Motor neuron (in vitro differentiated cells): ENCODE measurements around the gene CDH13. TPM values are rescaled to one million over a fixed set of nuclear protein-coding genes. Genes with fewer than 3 reads are reported as not detected.

Experiments
- ATAC-seq, 8 experiments: fragments of 200-7000 bp; cut with Tn5 transposase; replicated peaks in 6 of 8; 2 replicates each; pipeline ENCODE4 v1.8.0; 2021; ENCODE audit warnings: mild to moderate bottlenecking in 8 of 8, moderate library complexity in 8 of 8
- H3K27ac ChIP-seq, 2 donors: fragments of 250-450 bp; sonication (Bioruptor Pico); 2 replicates each; pipeline ENCODE4 v1.9.0; 2021; ENCODE audit warnings: antibody characterized with exemption in 2 of 2, mild to moderate bottlenecking in 2 of 2, moderate library complexity in 1 of 2
- H3K4me1 ChIP-seq, 2 donors: fragments of 250-450 bp; sonication (Bioruptor Pico); replicated peaks in 1 of 2; 2 replicates each; pipeline ENCODE4 v1.6.1; 2021; ENCODE audit warnings: antibody characterized with exemption in 2 of 2, mild to moderate bottlenecking in 2 of 2, moderate library complexity in 1 of 2
- H3K4me3 ChIP-seq, 5 donors: fragments of 250-450 bp; sonication (Bioruptor Pico); 2 replicates each; pipeline ENCODE4 v1.9.0; 2021; ENCODE audit warnings: antibody characterized with exemption in 5 of 5, mild to moderate bottlenecking in 5 of 5, moderate library complexity in 4 of 5
- WGBS, 10 experiments: fragments of 450-650 bp; shearing (Covaris generic); methylation state at CpG; one replicate each; pipeline ENCODE4 v1.0.0; 2022; 5-methylcytosine and 5-hydroxymethylcytosine counted together
- in situ Hi-C, 9 experiments: fragments of 400-800 bp; cut with MboI; loops; one replicate each; pipeline ENCODE4 v1.15.0; 2021; ENCODE audit warnings: low sequenced_read_pairs in 9 of 9, low pct_unique_long_range_greater_than_20kb in 2 of 9; ENCODE audit not compliant: unreplicated experiment in 9 of 9
- total RNA-seq, 8 experiments: library from RNA; unstranded; fragments of 300-600 nt; gene quantifications; 2 replicates each; pipeline versions ENCODE4 v1.2.3 to v1.2.4, GENCODE V29; 2022

CDH13 gene
- total RNA-seq, 8 experiments from 2014 or later = 0.42 to 10.3 (median 3.4) TPM

DNA sequence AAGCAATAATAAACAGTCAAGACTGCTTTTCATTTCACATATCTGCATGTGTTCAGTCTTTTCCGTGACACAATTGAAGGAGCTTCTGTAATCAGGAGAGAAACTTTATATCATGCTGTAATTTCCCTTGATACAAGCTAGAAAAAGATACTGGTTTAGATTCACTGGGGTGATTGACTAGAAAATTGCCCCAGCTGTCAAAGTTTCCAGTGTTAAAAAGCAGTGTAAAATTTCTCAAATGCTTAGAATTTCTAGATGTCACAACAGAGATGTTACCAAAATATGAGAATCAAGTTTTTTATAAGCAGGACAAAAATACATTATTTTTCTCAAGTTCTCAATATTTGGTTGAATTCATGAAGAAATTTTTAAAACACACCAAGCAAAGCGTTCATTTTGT lies 888.6 kb downstream of the CDH13 start:
- Histone ChIP-seq H3K4me1 (no peaks in the 10 kb centered on the region), H3K27ac (no peak overlapping the region), H3K4me3 (no peak overlapping the region)
- in situ Hi-C loops = no loop called here
- 11 to 94% (median 55%) methylated on average over 1 to 2 of the region's 2 CpGs for WGBS, 10 experiments
- ATAC-seq = no peak

GRCh38 chr16:83516931-83517330 lies 890.2 kb downstream of the CDH13 start:
- WGBS, 10 experiments = 48 to 100% (median 86%) methylated on average over 1 to 2 of the region's 2 CpGs; no CpG with 5 or more reads in 2 of the 10 experiments
- in situ Hi-C loops = no loop called here

GRCh38 chr16:83517398-83517797 lies 890.6 kb downstream of the CDH13 start:
- in situ Hi-C loops = no loop called here
- 0 to 100% (median 57%) methylated on average over 1 to 2 of the region's 2 CpGs; no CpG with 5 or more reads in 3 of the 10 experiments for WGBS, 10 experiments
- H3K4me3 ChIP-seq = no peak overlapping the region
- H3K27ac ChIP-seq = no peak overlapping the region
- H3K4me1 ChIP-seq = peaks cover 0 to 14% of the 10 kb centered on the region in 2 donors
- ATAC-seq = no peak

More at GRCh38 chr16:83516931-83517330, 890.2 kb downstream of the CDH13 start:
- ATAC-seq = no peak
- Histone ChIP-seq H3K4me3 (no peak overlapping the region), H3K4me1 (peaks cover 0 to 10% of the 10 kb centered on the region in 2 donors), H3K27ac (no peak overlapping the region)

GRCh38 chr16:83520596-83520995 lies 893.8 kb downstream of the CDH13 start:
- no peak for ATAC-seq
- WGBS, 10 experiments = 0 to 100% (median 45%) methylated on average over 1 to 5 of the region's 5 CpGs; no CpG with 5 or more reads in 3 of the 10 experiments
- in situ Hi-C loops = no loop called here
- Histone ChIP-seq H3K4me3 (no peak overlapping the region), H3K27ac (no peak overlapping the region), H3K4me1 (peaks cover 0 to 15% of the 10 kb centered on the region in 2 donors)

DNA sequence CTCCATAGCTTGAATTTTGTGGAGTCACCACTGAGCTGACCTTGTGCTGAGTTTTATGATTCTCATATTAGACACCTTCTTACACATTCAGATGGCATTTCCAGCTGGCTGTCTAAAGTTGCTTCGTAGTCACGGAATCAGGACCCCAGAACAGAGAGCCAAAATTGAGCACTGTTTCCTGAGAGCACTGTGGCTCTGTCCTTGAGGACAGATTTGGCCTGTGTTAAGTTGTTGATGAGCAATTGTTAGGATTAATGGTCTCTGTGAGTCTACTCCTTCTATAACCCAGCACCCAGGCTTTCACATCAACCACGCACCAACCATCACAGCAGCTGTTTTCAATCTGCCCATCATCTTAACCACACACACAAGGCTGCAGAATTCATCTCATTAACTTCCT lies 903.5 kb downstream of the CDH13 start:
- in situ Hi-C loops = no loop called here
- Histone ChIP-seq H3K4me3 (no peak overlapping the region), H3K4me1 (peaks cover 0 to 11% of the 10 kb centered on the region in 2 donors), H3K27ac (no peak overlapping the region)
- no peak for ATAC-seq
- WGBS, 10 experiments = 0 to 100% (median 45%) methylated on average over 1 to 3 of the region's 3 CpGs; no CpG with 5 or more reads in 4 of the 10 experiments

- peaks cover 0 to 11% of the 10 kb centered on the region in 2 donors for H3K4me1 ChIP-seq
- no peak overlapping the region for H3K4me3 ChIP-seq
- in situ Hi-C loops = no loop called here
- ATAC-seq = no peak
- WGBS, 10 experiments = 67 to 100% (median 92%) methylated on average over 1 to 5 of the region's 12 CpGs; no CpG with 5 or more reads in 5 of the 10 experiments
- no peak overlapping the region for H3K27ac ChIP-seq
Measured at GRCh38 chr16:83532634-83533033, 905.9 kb downstream of the CDH13 start.

GRCh38 chr16:83533193-83533592 lies 906.4 kb downstream of the CDH13 start:
- ATAC-seq = peak in 1 of 8 experiments; percentile 36
- no peak overlapping the region for H3K4me3 ChIP-seq

DNA sequence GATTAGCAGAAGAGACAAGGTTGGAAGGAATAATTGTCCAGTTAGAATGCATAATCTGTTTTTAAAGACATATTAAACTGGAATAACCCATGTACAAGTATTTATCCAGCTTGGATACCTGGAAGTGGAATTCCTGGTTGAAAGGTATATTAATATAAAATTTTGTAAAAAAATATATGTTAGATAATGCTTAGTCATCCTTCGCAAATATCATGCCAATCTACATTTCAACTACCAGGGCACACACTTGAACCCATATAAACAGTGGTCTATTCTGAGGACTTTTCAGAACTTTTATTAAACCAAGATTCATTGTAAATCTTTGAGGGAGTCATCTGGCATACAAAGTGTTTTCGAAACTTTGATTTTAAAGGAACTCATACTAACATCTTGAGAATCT lies 911.9 kb downstream of the CDH13 start:
- no peak overlapping the region for H3K4me3 ChIP-seq
- WGBS, 10 experiments = 69 to 100% (median 83%) methylated on average over 1 to 2 of the region's 2 CpGs
- in situ Hi-C loops = no loop called here
- no peak overlapping the region for H3K27ac ChIP-seq
- ATAC-seq = no peak
- no peaks in the 10 kb centered on the region for H3K4me1 ChIP-seq

More at GRCh38 chr16:83533193-83533592, 906.4 kb downstream of the CDH13 start:
- Histone ChIP-seq H3K4me1 (peaks cover 0 to 10% of the 10 kb centered on the region in 2 donors), H3K27ac (no peak overlapping the region)
- in situ Hi-C loops = no loop called here
- WGBS, 10 experiments = 49 to 93% (median 62%) methylated on average over 2 to 7 of the region's 11 CpGs; no CpG with 5 or more reads in 5 of the 10 experiments

- ATAC-seq = no peak
Measured at GRCh38 chr16:83539736-83540490, 913.1 kb downstream of the CDH13 start.

DNA sequence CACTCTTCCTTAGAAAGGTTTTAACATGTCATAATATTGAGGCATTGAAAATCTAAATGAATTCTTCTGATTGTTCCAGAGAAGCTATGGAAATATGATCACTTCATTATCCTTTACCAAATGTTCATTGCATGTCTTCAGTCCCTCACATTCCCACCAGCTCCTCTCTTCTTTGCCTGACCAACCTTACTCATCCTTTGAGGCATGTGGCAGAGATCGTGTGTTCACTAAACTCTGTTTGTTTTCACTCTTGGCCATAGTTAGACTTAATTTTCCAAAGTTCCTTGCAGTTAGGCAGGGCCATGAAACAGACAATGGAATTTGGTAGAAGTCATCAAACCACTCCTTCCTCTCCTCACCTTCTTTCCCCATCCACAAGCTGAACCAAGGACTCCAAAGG lies 914.5 kb downstream of the CDH13 start:
- Histone ChIP-seq H3K4me3 (no peak overlapping the region), H3K27ac (no peak overlapping the region), H3K4me1 (no peaks in the 10 kb centered on the region)
- WGBS, 10 experiments = 20 to 100% (median 60%) methylated on average over 1 of the region's 1 CpG; no CpG with 5 or more reads in 3 of the 10 experiments
- no peak for ATAC-seq
- in situ Hi-C loops = no loop called here

More at GRCh38 chr16:83539736-83540490, 913.1 kb downstream of the CDH13 start:
- in situ Hi-C loops = no loop called here
- WGBS, 10 experiments = 46 to 100% (median 79%) methylated on average over 2 to 12 of the region's 12 CpGs; no CpG with 5 or more reads in 1 of the 10 experiments
- no peak overlapping the region for H3K4me3 ChIP-seq
- no peaks in the 10 kb centered on the region for H3K4me1 ChIP-seq
- H3K27ac ChIP-seq = no peak overlapping the region

DNA sequence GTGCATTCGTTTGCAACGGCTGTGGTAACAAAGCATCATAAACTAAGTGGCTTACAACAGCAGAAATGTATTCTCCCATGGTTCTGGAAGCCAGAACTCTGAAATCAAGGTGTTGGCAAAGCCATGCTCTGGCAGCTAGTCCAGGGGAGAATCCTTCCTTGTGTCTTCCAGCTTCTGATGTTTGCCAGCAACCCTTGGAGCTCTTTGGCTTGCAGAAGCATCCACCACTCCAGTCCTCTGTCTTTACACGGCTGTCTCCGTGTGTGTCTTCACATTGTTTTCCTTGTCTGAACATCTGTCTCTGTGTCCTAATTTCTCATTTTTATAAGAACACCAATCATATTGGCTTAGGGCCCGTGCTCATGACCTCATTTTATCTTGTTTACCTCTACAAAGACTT lies 915.7 kb downstream of the CDH13 start:
- WGBS, 10 experiments = 0 to 93% (median 60%) methylated on average over 1 to 5 of the region's 5 CpGs; no CpG with 5 or more reads in 1 of the 10 experiments
- ATAC-seq = no peak
- no peaks in the 10 kb centered on the region for H3K4me1 ChIP-seq
- H3K27ac ChIP-seq = no peak overlapping the region
- H3K4me3 ChIP-seq = no peak overlapping the region
- in situ Hi-C loops = no loop called here

- ATAC-seq = peak in 5 of 8 experiments; percentile 33 to 85 (median 70)
- Histone ChIP-seq H3K4me3 (no peak overlapping the region), H3K4me1 (peaks cover 16 to 23% of the 10 kb centered on the region in 2 donors), H3K27ac (no peak overlapping the region)
- in situ Hi-C loops = no loop called here
- 28 to 69% (median 58%) methylated on average over 6 to 12 of the region's 13 CpGs; no CpG with 5 or more reads in 1 of the 10 experiments for WGBS, 10 experiments
Measured at GRCh38 chr16:83549316-83550182, 922.8 kb downstream of the CDH13 start.

- in situ Hi-C loops = no loop called here
- peaks cover 18 to 26% of the 10 kb centered on the region in 2 donors for H3K4me1 ChIP-seq
- no peak for ATAC-seq
- H3K27ac ChIP-seq = no peak overlapping the region
- H3K4me3 ChIP-seq = no peak overlapping the region
- 80 to 100% (median 84%) methylated on average over 1 to 4 of the region's 4 CpGs; no CpG with 5 or more reads in 7 of the 10 experiments for WGBS, 10 experiments
Measured at GRCh38 chr16:83550183-83550569, 923.4 kb downstream of the CDH13 start.
